Naive B cell (primary cell): ENCODE data around the gene CPSF4L. TPM values are rescaled to one million over a fixed set of nuclear protein-coding genes. Genes with fewer than 3 reads are reported as not detected.
"Not testable (repeated sequence)": the region's sequence is repeated elsewhere in the genome, so short reads cannot be mapped to it uniquely, and the experiment has no call there.

Experiments used
- ATAC-seq, 2 donors: fragments of 150-1000 bp; cut with Tn5 transposase; 2 replicates each; pipeline ENCODE4 v1.10.0; 2021; ENCODE audit warnings: low read depth in 2 of 2, mild to moderate bottlenecking in 2 of 2, moderate library complexity in 2 of 2
- DNase-seq: peaks from one replicate; pipeline ENCODE4 v3.0.0; 2022
- H3K27ac Mint-ChIP-seq, 6 donors: one replicate each; pipeline ENCODE4 v1.8.0; 2020 to 2022; ENCODE audit warnings: mild to moderate bottlenecking in 6 of 6, mixed read lengths in 6 of 6, moderate library complexity in 5 of 6, inconsistent platforms in 2 of 6
- H3K27me3 Mint-ChIP-seq, 3 donors: one replicate each; pipeline ENCODE4 v1.8.0; 2021 to 2022; ENCODE audit warnings: mixed read lengths in 3 of 3, mild to moderate bottlenecking in 1 of 3
- H3K36me3 Mint-ChIP-seq, 2 donors: one replicate each; pipeline ENCODE4 v1.8.0; 2020 to 2022; ENCODE audit warnings: mixed read lengths in 2 of 2, inconsistent platforms in 1 of 2, mild to moderate bottlenecking in 1 of 2
- H3K4me1 Mint-ChIP-seq, 3 donors: one replicate each; pipeline ENCODE4 v1.8.0; 2020 to 2022; ENCODE audit warnings: mixed read lengths in 3 of 3, inconsistent platforms in 1 of 3, mild to moderate bottlenecking in 1 of 3, moderate library complexity in 1 of 3
- H3K4me3 Mint-ChIP-seq, 8 donors: one replicate each; pipeline ENCODE4 v1.8.0; 2020 to 2022; ENCODE audit warnings: mild to moderate bottlenecking in 8 of 8, mixed read lengths in 8 of 8, moderate library complexity in 8 of 8, inconsistent platforms in 2 of 8
- H3K9me3 Mint-ChIP-seq, 7 donors: one replicate each; pipeline ENCODE4 v1.8.0; 2020 to 2022; ENCODE audit warnings: mixed read lengths in 7 of 7, mild to moderate bottlenecking in 5 of 7, inconsistent platforms in 2 of 7, moderate library complexity in 1 of 7
- polyA plus RNA-seq, 6 donors: library from polyadenylated mRNA; unstranded; fragments of 300-500 nt; fragmentation: Illumina TruSeq; gene quantifications; one replicate each; pipeline ENCODE4 v1.2.3, GENCODE V29; 2021; ENCODE audit warnings: low read depth in 6 of 6

Gene CPSF4L, protein sequence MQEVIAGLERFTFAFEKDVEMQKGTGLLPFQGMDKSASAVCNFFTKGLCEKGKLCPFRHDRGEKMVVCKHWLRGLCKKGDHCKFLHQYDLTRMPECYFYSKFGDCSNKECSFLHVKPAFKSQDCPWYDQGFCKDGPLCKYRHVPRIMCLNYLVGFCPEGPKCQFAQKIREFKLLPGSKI
- polyA plus RNA-seq: not detected

DNA sequence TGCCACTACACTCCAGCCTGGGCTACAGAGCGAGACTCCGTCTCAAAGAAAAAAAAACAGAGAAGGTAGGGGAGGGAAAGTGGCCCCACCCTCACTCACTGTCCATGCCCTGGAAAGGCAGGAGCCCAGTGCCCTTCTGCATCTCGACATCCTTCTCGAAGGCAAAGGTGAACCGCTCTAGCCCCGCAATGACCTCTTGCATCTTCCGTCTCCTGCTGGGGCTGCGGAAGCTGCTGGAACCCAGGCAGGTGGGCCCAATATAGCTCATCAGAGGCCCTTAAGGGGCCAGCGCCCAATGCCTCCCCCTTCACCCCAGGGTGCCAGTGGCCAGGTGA is at the start of gene CPSF4L:
Gene CPSF4L (minus strand): TSS at position 264 of the 335 bp plus-strand sequence. CDS start 62 bp downstream, at position 202.
- Mint-ChIP-seq H3K36me3 (no peaks in the 10 kb centered on the region), H3K4me3 (no peak within 1 kb of the TSS), H3K27ac (no peak within 1 kb of the TSS), H3K27me3 (no peaks in the 10 kb centered on the region), H3K4me1 (no peaks in the 10 kb centered on the region), H3K9me3 (peaks cover 0 to 1% (median 0%) of the 10 kb centered on the region in 7 donors)
- DNase-seq (no peak), ATAC-seq (no peak)

GRCh38 chr17:73311428-73311780 is 49.7 kb upstream of the CPSF4L start:
- Mint-ChIP-seq H3K9me3 (no peaks in the 10 kb centered on the region), H3K27ac (peak overlapping the region in 4 of 6 donors; percentile 26 to 52 (median 40)), H3K4me1 (peaks cover 13 to 17% (median 17%) of the 10 kb centered on the region in 3 donors), H3K4me3 (peak overlapping the region; percentile 82 to 91 (median 88)), H3K36me3 (no peaks in the 10 kb centered on the region), H3K27me3 (peaks cover 0 to 9% (median 0%) of the 10 kb centered on the region in 3 donors)
- DNase-seq (no peak), ATAC-seq (peak; percentile 3 to 5)

GRCh38 chr17:73309727-73310596 is 48.3 kb upstream of the CPSF4L start:
- no peaks in the 10 kb centered on the region for H3K9me3 Mint-ChIP-seq
- no peaks in the 10 kb centered on the region for H3K36me3 Mint-ChIP-seq
- H3K27me3 Mint-ChIP-seq: peaks cover 0 to 11% (median 3%) of the 10 kb centered on the region in 3 donors
- H3K27ac Mint-ChIP-seq: peak overlapping the region; percentile 53 to 97 (median 72)
- H3K4me3 Mint-ChIP-seq: peak overlapping the region; percentile 83 to 93 (median 87)
- no peak for DNase-seq
- ATAC-seq: no peak
- H3K4me1 Mint-ChIP-seq: peaks cover 13 to 17% (median 17%) of the 10 kb centered on the region in 3 donors

DNA sequence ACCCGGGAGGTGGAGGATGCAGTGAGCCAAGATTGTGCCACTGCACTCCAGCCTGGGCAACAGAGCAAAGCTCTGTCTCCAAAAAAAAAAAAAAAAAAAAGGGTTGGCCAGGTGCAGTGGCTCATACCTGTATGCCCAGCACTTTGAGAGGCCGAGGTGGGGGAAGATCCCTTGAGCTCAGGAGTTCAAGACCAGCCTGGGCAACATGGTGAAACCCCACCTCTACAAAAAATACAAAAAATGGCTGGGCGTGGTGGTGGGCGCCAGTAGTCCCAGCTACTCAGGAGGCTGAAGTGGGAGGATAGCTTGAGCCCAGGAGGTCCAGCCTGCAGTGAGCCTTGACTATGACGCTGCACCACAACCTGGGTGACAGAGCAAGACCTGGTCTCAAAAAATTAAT is 47.3 kb upstream of the CPSF4L start:
- Mint-ChIP-seq H3K27me3 (peaks cover 0 to 21% (median 13%) of the 10 kb centered on the region in 3 donors), H3K4me1 (peaks cover 16 to 17% (median 17%) of the 10 kb centered on the region in 3 donors), H3K27ac (peak overlapping the region in 1 of 6 donors; percentile 32), H3K4me3 (peak overlapping the region in 2 of 8 donors; percentile 87)
- H3K36me3 Mint-ChIP-seq, ATAC-seq, DNase-seq, H3K9me3 Mint-ChIP-seq: not testable (repeated sequence)

DNA sequence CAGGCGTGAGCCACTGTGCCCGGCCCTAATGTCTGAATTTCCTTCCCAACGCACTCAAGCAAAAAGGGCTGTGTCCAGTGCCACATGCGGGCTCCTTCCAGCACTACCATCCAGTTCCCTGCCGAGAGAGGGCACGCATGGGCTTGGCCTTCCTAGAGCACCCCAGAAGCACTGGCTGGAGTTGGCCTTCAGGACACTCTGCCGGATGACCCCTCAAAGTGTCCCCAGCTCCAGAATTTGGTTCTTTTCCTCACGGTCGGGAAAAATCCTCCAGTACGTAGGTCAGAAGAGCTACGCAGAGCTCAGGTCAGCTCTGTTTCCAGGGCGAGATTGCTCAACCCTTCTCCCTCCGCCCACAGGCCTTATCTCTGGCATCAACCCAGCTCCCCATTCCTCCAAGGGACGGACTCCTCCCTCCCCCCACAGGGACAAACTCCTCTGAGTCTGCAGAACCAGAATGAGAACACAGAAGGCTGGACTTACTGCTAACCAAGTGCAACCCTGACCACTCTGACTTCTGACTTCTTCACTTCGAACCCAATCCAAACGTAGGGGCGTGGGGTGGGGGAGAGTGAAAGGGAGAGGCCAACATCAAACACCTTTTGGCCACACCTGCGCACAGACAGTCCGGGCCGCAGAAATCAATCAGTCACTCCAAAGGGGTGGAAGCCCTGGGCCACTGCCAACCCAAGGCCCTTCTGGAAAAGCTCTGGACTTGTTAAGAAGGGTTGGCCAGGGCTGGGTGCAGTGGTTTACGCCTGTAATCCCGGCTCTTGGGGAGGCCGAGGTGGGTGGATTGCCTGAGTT is 46.5 kb upstream of the CPSF4L start:
- H3K27me3 Mint-ChIP-seq: peaks cover 4 to 26% (median 20%) of the 10 kb centered on the region in 3 donors
- H3K36me3 Mint-ChIP-seq: no peaks in the 10 kb centered on the region
- H3K9me3 Mint-ChIP-seq: no peaks in the 10 kb centered on the region
- DNase-seq (no peak), ATAC-seq (no peak)
- no peak overlapping the region for H3K4me3 Mint-ChIP-seq
- H3K27ac Mint-ChIP-seq: no peak overlapping the region
- peaks cover 16 to 17% (median 17%) of the 10 kb centered on the region in 3 donors for H3K4me1 Mint-ChIP-seq

- peaks cover 4 to 26% (median 21%) of the 10 kb centered on the region in 3 donors for H3K27me3 Mint-ChIP-seq
- peaks cover 14 to 17% (median 16%) of the 10 kb centered on the region in 3 donors for H3K4me1 Mint-ChIP-seq
- no peaks in the 10 kb centered on the region for H3K36me3 Mint-ChIP-seq
- ATAC-seq: no peak
- DNase-seq: no peak
- peak overlapping the region in 1 of 6 donors; percentile 59 for H3K27ac Mint-ChIP-seq
- H3K9me3 Mint-ChIP-seq: no peaks in the 10 kb centered on the region
- H3K4me3 Mint-ChIP-seq: no peak overlapping the region
These were observed 45.5 kb upstream of the CPSF4L start for GRCh38 chr17:73307130-73307529.

- peak overlapping the region in 2 of 8 donors; percentile 3 to 8 for H3K4me3 Mint-ChIP-seq
- H3K9me3 Mint-ChIP-seq: no peaks in the 10 kb centered on the region
- H3K27me3 Mint-ChIP-seq: peaks cover 4 to 26% (median 21%) of the 10 kb centered on the region in 3 donors
- H3K4me1 Mint-ChIP-seq: peaks cover 14 to 17% (median 16%) of the 10 kb centered on the region in 3 donors
- H3K36me3 Mint-ChIP-seq: no peaks in the 10 kb centered on the region
- DNase-seq: no peak
- no peak overlapping the region for H3K27ac Mint-ChIP-seq
- ATAC-seq: no peak
These were observed 44.5 kb upstream of the CPSF4L start for GRCh38 chr17:73305845-73306836.

- ATAC-seq: no peak
- Mint-ChIP-seq H3K4me1 (peaks cover 9 to 13% (median 11%) of the 10 kb centered on the region in 3 donors), H3K9me3 (no peaks in the 10 kb centered on the region), H3K27me3 (peaks cover 4 to 26% (median 21%) of the 10 kb centered on the region in 3 donors), H3K4me3 (peak overlapping the region in 3 of 8 donors; percentile 11 to 48 (median 36)), H3K27ac (no peak overlapping the region), H3K36me3 (no peaks in the 10 kb centered on the region)
- no peak for DNase-seq
These were observed 43.5 kb upstream of the CPSF4L start for GRCh38 chr17:73304971-73305812.

- DNase-seq: no peak
- no peak overlapping the region for H3K27ac Mint-ChIP-seq
- peaks cover 4 to 26% (median 21%) of the 10 kb centered on the region in 3 donors for H3K27me3 Mint-ChIP-seq
- H3K36me3 Mint-ChIP-seq: no peaks in the 10 kb centered on the region
- no peak for ATAC-seq
- no peaks in the 10 kb centered on the region for H3K9me3 Mint-ChIP-seq
- H3K4me3 Mint-ChIP-seq: no peak overlapping the region
- peaks cover 2 to 6% (median 4%) of the 10 kb centered on the region in 3 donors for H3K4me1 Mint-ChIP-seq
These were observed 42.8 kb upstream of the CPSF4L start for GRCh38 chr17:73304438-73304837.

DNA sequence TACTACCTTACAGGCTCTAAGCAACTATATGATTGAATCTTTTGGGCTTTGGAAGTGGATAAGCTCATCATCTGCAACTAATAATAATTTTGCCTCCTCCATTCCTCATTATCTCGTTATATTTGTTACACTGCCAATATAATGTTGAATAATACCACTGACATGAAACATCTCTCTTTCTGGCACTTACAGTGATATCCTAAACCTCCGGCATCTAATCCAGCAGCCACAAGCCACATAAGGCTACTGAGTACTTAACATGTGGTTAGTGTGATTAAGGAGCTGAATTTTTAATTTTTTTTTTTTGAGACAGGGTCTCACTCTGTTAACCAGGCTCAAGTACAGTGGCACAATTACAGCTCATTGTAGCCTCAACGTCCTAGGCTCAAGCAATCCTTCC is 40.5 kb upstream of the CPSF4L start:
- Mint-ChIP-seq H3K9me3 (no peaks in the 10 kb centered on the region), H3K4me3 (no peak overlapping the region), H3K36me3 (no peaks in the 10 kb centered on the region), H3K27me3 (peaks cover 14 to 24% (median 21%) of the 10 kb centered on the region in 3 donors), H3K27ac (no peak overlapping the region), H3K4me1 (peaks cover 0 to 3% (median 0%) of the 10 kb centered on the region in 3 donors)
- DNase-seq (no peak), ATAC-seq (no peak)

GRCh38 chr17:73301369-73301768 is 39.7 kb upstream of the CPSF4L start:
- peaks cover 14 to 21% (median 17%) of the 10 kb centered on the region in 3 donors for H3K27me3 Mint-ChIP-seq
- H3K9me3 Mint-ChIP-seq: no peaks in the 10 kb centered on the region
- DNase-seq (no peak), ATAC-seq (no peak)
- no peak overlapping the region for H3K27ac Mint-ChIP-seq
- H3K36me3 Mint-ChIP-seq: no peaks in the 10 kb centered on the region
- no peak overlapping the region for H3K4me3 Mint-ChIP-seq
- H3K4me1 Mint-ChIP-seq: peaks cover 0 to 3% (median 0%) of the 10 kb centered on the region in 3 donors
